NCI-H526 treated with DMSO at 0.1 percent for 48 hours (cell line): Measurements from ENCODE around the gene IMP4.

Experiments used
- DNase-seq: peaks from one replicate; lab custom pipeline; 2025; lab: John Stamatoyannopoulos, UW

Gene IMP4

GRCh38 chr2:130357864-130358263, 15.2 kb downstream of the IMP4 start:
- no peak for DNase-seq

- DNase-seq, result no peak
Measured at GRCh38 chr2:130358420-130359350, 16.0 kb downstream of the IMP4 start.

- DNase-seq, result no peak
Measured at GRCh38 chr2:130359466-130359865, 16.8 kb downstream of the IMP4 start.

GRCh38 chr2:130363479-130363878, 20.8 kb downstream of the IMP4 start:
- DNase-seq, result no peak

GRCh38 chr2:130365075-130365474, 22.4 kb downstream of the IMP4 start:
- no peak for DNase-seq

- DNase-seq, result no peak
Measured at GRCh38 chr2:130365963-130366362, 23.3 kb downstream of the IMP4 start.

- DNase-seq, result no peak
Measured at GRCh38 chr2:130366720-130367119, 24.0 kb downstream of the IMP4 start.

GRCh38 chr2:130368786-130369185, 26.1 kb downstream of the IMP4 start:
- DNase-seq, result no peak

- DNase-seq, result no peak
Measured at GRCh38 chr2:130369311-130369964, 26.7 kb downstream of the IMP4 start.

GRCh38 chr2:130369965-130370341, 27.3 kb downstream of the IMP4 start:
- no peak for DNase-seq

GRCh38 chr2:130370490-130370889, 27.8 kb downstream of the IMP4 start:
- DNase-seq, result no peak

- DNase-seq, result no peak
Measured at GRCh38 chr2:130371723-130372054, 29.0 kb downstream of the IMP4 start.

GRCh38 chr2:130372055-130372832, 29.5 kb downstream of the IMP4 start:
- DNase-seq, result no peak

- no peak for DNase-seq
Measured at GRCh38 chr2:130372833-130373807, 30.4 kb downstream of the IMP4 start.

GRCh38 chr2:130373808-130374365, 31.2 kb downstream of the IMP4 start:
- DNase-seq, result no peak

GRCh38 chr2:130374587-130375290, 32.0 kb downstream of the IMP4 start:
- DNase-seq, result no peak

- no peak for DNase-seq
Measured at GRCh38 chr2:130375291-130376266, 32.9 kb downstream of the IMP4 start.

- DNase-seq, result no peak
Measured at GRCh38 chr2:130376433-130377293, 34.0 kb downstream of the IMP4 start.
